A673 (cell line): ENCODE results near the gene NSRP1.

Experiments
- CTCF ChIP-seq: fragments of 300-800, 200-600 bp; sonication (generic); conservative IDR thresholded peaks from 2 replicates; pipeline ENCODE4 v1.5.1; 2017; ENCODE audit warnings: low read depth, mild to moderate bottlenecking, antibody characterized with exemption, low read length, moderate library complexity, mixed read lengths
- EZH2 ChIP-seq: fragments of 200-600 bp; sonication (generic); IDR thresholded peaks from 2 replicates; pipeline ENCODE4 v1.6.1; 2017; ENCODE audit warnings: borderline replicate concordance, low read depth, mild to moderate bottlenecking, mixed read lengths, antibody characterized with exemption, low read length; ENCODE audit not compliant: poor library complexity, severe bottlenecking

- TF ChIP-seq EZH2 (no peak), CTCF (no peak)
These were observed 31.8 kb upstream of the NSRP1 start for GRCh38 chr17:30084788-30085187.
